Upper lobe of left lung (tissue), 6 donors: ENCODE measurements around the gene ADD3. TPM values are rescaled to one million over a fixed set of nuclear protein-coding genes. Genes with fewer than 3 reads are reported as not detected.
"Not testable (repeated sequence)": the region's sequence is repeated elsewhere in the genome, so short reads cannot be mapped to it uniquely, and the experiment has no call there.

Source experiments
- ATAC-seq, 2 donors: fragments of 200-7000 bp; cut with Tn5 transposase; one replicate each; pipeline ENCODE4 v1.9.1; 2022; ENCODE audit warnings: mild to moderate bottlenecking in 2 of 2, moderate library complexity in 2 of 2; ENCODE audit not compliant: low FRiP score in 2 of 2
- DNase-seq, 2 donors: peaks; one replicate each; pipeline ENCODE4 v3.0.0-alpha.2; 2019 to 2020
- H3K27ac ChIP-seq, 4 donors: fragments of 200-600 bp; sonication (generic); one replicate each; pipeline ENCODE4 v1.5.1; 2016 to 2019
- H3K27me3 ChIP-seq, 4 donors: fragments of 200-600 bp; sonication (generic); one replicate each; pipeline ENCODE4 v1.5.1; 2017 to 2019
- H3K36me3 ChIP-seq, 4 donors: fragments of 200-600 bp; sonication (generic); one replicate each; pipeline ENCODE4 v1.5.1; 2016 to 2019
- H3K4me1 ChIP-seq, 4 donors: fragments of 200-600 bp; sonication (generic); one replicate each; pipeline ENCODE4 v1.5.1; 2018 to 2019
- H3K4me3 ChIP-seq, 4 donors: fragments of 200-600 bp; sonication (generic); one replicate each; pipeline ENCODE4 v1.5.1; 2017 to 2019; ENCODE audit warnings: mild to moderate bottlenecking in 2 of 4, moderate library complexity in 1 of 4
- H3K9me3 ChIP-seq, 4 donors: fragments of 200-600 bp; sonication (generic); one replicate each; pipeline ENCODE4 v1.5.1; 2018 to 2019
- EP300 ChIP-seq, 4 donors: sonication (generic); formaldehyde crosslinking; IDR thresholded peaks; one replicate each; pipeline ENCODE4 v1.5.1; 2017; ENCODE audit warnings: antibody characterized with exemption in 4 of 4, control low read depth in 2 of 4
- POLR2A ChIP-seq, 4 donors: fragments of 450-650 bp; IDR thresholded peaks; one replicate each; pipeline ENCODE4 v1.5.1; 2016 to 2017; ENCODE audit warnings: antibody characterized with exemption in 4 of 4, mild to moderate bottlenecking in 2 of 4
- POLR2AphosphoS5 ChIP-seq, 2 donors: sonication (generic); formaldehyde crosslinking; IDR thresholded peaks; one replicate each; pipeline ENCODE4 v1.5.1; 2017; ENCODE audit warnings: antibody characterized with exemption in 2 of 2
- WGBS, 2 donors: methylation state at CpG; one replicate each; pipeline ENCODE4 v1.1.5; 2017 to 2018; 5-methylcytosine and 5-hydroxymethylcytosine counted together
- total RNA-seq, 6 donors: library from RNA; depleted of rRNA in 4 of 6; stranded (reverse); fragments of >200 nt in 4 of 6; gene quantifications; one replicate each; pipeline versions ENCODE4 v1.1.0 to v1.2.1, GENCODE V29; 2016 to 2021
- TF ChIP-seq, protein P1 (sequence below), 6 experiments: fragments of 450-650 bp in 4 of 6; fragments of 200-600 bp in 2 of 6; sonication (generic) in 2 of 6; IDR thresholded peaks; one replicate each; pipeline ENCODE4 v1.5.1; 2016 to 2019; ENCODE audit warnings: antibody characterized with exemption in 6 of 6
- donor health status: DM: no; HTN: no; CAD: no; lungs with moderate emphysema.
- donor health status: DM: no; HTN: yes; CAD: no; lungs with severe emphysema.

ADD3 gene
- total RNA-seq, 6 donors from 2014 or later, result 34.1 to 229 (median 61.0) TPM

DNA sequence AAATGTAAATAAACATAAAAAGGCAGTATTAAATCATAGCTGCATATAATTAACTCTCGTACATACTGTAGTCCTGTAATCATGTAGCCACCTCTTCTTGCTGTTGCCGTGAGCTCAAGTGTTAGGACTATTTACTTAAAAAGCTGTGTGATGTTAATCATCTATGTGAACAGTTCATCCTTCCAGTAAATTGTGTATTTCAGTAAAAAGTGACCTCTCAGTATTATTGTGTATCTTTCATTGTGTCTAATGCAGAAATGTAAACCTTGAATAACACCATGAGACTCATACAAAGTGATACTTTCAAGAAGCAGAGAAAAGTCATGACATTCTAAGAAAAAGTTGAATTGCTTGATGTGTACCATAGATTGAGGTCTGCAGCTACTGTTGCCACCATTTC, 38.0 kb downstream of the ADD3 start:
- no peak overlapping the region for H3K4me3 ChIP-seq
- ATAC-seq, result no peak
- WGBS, 2 donors, result 62 to 72% methylated on average over 2 of the region's 2 CpGs

DNA sequence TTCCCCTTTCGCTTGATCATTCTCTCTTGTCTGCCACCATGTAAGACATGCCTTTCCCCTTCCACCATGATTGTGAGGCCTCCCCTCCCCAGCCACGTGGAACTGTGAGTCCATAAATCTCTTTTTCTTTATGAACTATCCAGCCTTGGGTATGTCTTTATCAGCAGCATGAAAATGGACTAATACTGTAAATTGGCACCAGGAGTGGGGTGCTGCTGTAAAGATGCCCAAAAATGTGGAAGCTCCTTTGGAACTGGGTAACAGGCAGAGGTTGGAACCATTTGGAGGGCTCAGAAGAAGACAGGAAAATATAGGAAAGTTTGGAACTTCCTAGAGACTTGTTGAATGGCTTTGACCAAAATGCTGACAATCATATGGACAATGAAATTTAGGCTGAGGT, 40.4 kb downstream of the ADD3 start:
- not testable (repeated sequence) for ATAC-seq, H3K27ac ChIP-seq, H3K36me3 ChIP-seq, H3K9me3 ChIP-seq, H3K4me3 ChIP-seq, H3K27me3 ChIP-seq, H3K4me1 ChIP-seq, DNase-seq
- WGBS, 2 donors, result 100% methylated on average over 2 of the region's 2 CpGs

More for the DNA sequence above, 38.0 kb downstream of the ADD3 start:
- H3K27me3 ChIP-seq, result no peaks in the 10 kb centered on the region
- H3K9me3 ChIP-seq, result peaks cover 0 to 5% (median 0%) of the 10 kb centered on the region in 4 donors
- no peak for DNase-seq
- peaks cover 0 to 8% (median 4%) of the 10 kb centered on the region in 4 donors for H3K4me1 ChIP-seq
- TF ChIP-seq, protein P1, sequence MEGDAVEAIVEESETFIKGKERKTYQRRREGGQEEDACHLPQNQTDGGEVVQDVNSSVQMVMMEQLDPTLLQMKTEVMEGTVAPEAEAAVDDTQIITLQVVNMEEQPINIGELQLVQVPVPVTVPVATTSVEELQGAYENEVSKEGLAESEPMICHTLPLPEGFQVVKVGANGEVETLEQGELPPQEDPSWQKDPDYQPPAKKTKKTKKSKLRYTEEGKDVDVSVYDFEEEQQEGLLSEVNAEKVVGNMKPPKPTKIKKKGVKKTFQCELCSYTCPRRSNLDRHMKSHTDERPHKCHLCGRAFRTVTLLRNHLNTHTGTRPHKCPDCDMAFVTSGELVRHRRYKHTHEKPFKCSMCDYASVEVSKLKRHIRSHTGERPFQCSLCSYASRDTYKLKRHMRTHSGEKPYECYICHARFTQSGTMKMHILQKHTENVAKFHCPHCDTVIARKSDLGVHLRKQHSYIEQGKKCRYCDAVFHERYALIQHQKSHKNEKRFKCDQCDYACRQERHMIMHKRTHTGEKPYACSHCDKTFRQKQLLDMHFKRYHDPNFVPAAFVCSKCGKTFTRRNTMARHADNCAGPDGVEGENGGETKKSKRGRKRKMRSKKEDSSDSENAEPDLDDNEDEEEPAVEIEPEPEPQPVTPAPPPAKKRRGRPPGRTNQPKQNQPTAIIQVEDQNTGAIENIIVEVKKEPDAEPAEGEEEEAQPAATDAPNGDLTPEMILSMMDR (IDR thresholded peaks at IDR 0.05), result no peak
- H3K27ac ChIP-seq, result no peak overlapping the region
- H3K36me3 ChIP-seq, result no peaks in the 10 kb centered on the region

DNA sequence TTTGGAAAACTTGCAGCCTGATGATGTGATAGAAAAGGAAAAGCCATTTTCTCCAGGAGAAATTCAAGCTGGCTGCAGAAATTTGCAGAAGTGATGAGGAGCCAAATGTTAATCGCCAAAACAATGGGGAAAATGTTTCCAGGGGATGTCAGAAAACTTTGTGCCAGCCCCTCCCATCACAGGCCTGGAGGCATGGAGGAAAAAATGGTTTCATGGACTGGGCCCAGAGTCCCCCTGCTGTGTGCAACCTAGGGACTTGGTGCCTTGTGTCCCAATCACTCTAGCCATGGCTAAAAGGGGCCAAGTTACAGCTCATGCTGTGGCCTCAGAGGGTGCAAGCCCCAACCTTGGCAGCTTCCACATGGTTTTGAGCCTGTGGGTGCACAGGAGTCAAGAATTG, 41.0 kb downstream of the ADD3 start:
- 87 to 100% methylated on average over 1 of the region's 1 CpG for WGBS, 2 donors
- H3K36me3 ChIP-seq, result no peaks in the 10 kb centered on the region
- no peak overlapping the region for H3K27ac ChIP-seq
- peaks cover 0 to 5% (median 0%) of the 10 kb centered on the region in 4 donors for H3K9me3 ChIP-seq
- no peaks in the 10 kb centered on the region for H3K27me3 ChIP-seq
- no peak for TF ChIP-seq POLR2A (IDR thresholded peaks at IDR 0.05)
- DNase-seq, result no peak
- no peak overlapping the region for H3K4me3 ChIP-seq
- no peak for ATAC-seq
- H3K4me1 ChIP-seq, result peaks cover 0 to 4% (median 2%) of the 10 kb centered on the region in 4 donors

DNA sequence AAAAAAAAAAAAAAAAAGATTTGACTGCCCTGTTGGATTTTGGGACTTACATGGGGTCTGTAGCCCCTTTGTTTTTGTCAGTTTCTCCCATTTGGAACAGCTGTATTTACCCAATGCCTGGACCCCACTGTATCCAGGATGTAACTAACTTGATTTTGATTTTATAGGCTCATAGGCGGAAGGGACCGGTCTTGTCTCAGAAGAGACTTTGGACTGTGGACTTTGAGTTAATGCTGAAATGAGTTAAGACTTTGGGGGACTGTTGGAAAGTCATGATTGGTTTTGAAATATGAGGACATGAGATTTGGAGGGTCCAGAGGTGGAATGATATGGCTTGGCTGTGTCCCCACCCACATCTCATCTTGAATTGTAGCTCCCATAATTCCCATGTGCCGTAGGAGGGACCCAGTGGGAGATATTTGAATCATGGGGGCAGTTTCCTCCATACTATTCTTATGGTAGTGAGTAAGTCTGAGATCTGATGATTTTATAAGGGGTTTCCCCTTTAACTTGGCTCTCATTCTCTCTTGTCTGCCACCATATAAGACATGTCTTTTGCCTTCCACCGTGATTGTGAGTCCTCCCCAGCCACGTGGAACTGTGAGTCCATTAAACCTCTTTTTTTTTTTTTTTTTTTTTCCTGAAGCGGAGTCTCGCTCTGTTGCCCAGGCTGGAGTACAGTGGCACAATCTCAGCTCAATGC, 42.3 kb downstream of the ADD3 start:
- H3K27me3 ChIP-seq, H3K36me3 ChIP-seq, H3K27ac ChIP-seq, H3K4me1 ChIP-seq, H3K9me3 ChIP-seq, DNase-seq, ATAC-seq, H3K4me3 ChIP-seq: not testable (repeated sequence)
- 88 to 92% methylated on average over 7 of the region's 7 CpGs for WGBS, 2 donors

DNA sequence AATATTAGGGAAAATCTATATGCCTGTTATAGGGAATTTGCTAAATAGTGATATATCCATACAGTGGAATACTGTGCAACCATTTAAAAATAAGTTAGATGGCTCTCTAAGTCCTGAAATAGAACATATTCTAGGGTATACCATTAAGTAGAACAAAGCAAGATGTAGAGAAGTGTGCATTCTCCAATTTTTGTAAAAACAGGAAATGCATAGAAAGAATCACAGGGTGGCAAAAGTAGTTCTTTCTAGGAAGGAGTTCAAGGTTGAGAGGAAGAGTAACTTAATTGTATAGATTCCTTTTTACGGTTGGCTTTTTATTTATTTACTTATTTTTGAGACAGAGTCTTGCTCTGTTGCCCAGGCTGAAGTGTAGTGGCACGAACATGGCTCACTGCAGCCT, 43.7 kb downstream of the ADD3 start:
- H3K9me3 ChIP-seq, result peaks cover 0 to 5% (median 0%) of the 10 kb centered on the region in 4 donors
- ATAC-seq (no peak), DNase-seq (no peak)
- H3K27ac ChIP-seq, result no peak overlapping the region
- WGBS, 2 donors, result 79 to 82% methylated on average over 2 of the region's 2 CpGs
- no peaks in the 10 kb centered on the region for H3K27me3 ChIP-seq
- peaks cover 0 to 14% (median 13%) of the 10 kb centered on the region in 4 donors for H3K4me1 ChIP-seq
- H3K4me3 ChIP-seq, result no peak overlapping the region
- no peaks in the 10 kb centered on the region for H3K36me3 ChIP-seq
- TF ChIP-seq, protein P1 (IDR thresholded peaks at IDR 0.05), result no peak
- TF ChIP-seq EP300 (IDR thresholded peaks at IDR 0.05) (no peak), POLR2A (IDR thresholded peaks at IDR 0.05) (no peak), POLR2AphosphoS5 (IDR thresholded peaks at IDR 0.05) (no peak)

DNA sequence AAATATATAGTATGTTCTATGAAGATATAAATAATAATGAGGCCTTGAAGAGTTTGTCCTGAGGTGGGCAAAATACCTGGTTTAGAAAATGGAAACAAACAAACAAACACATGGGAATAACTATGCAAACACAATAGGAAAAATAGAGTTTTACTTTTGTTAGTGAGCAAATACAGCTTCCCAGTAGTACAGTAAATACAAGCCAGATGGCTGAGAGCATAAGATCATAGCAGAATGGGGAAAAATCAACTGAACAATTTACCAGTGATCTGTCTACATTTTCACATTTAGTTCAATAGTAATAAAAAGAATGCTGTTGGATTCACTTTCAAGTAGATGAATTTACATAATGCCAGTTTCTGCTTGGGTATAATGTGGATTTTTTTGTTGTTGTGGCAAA, 45.1 kb downstream of the ADD3 start:
- H3K4me1 ChIP-seq, result peaks cover 10 to 25% (median 21%) of the 10 kb centered on the region in 4 donors
- no peak for ATAC-seq
- no peak for DNase-seq
- TF ChIP-seq POLR2A (IDR thresholded peaks at IDR 0.05) (no peak), EP300 (IDR thresholded peaks at IDR 0.05) (no peak), POLR2AphosphoS5 (IDR thresholded peaks at IDR 0.05) (no peak)
- TF ChIP-seq, protein P1 (IDR thresholded peaks at IDR 0.05), result no peak
- no peaks in the 10 kb centered on the region for H3K27me3 ChIP-seq
- H3K27ac ChIP-seq, result no peak overlapping the region
- H3K36me3 ChIP-seq, result no peaks in the 10 kb centered on the region
- no peak overlapping the region for H3K4me3 ChIP-seq
- H3K9me3 ChIP-seq, result peaks cover 0 to 4% (median 0%) of the 10 kb centered on the region in 4 donors
